ENCODE measurements around the gene CPT2.

DNA sequence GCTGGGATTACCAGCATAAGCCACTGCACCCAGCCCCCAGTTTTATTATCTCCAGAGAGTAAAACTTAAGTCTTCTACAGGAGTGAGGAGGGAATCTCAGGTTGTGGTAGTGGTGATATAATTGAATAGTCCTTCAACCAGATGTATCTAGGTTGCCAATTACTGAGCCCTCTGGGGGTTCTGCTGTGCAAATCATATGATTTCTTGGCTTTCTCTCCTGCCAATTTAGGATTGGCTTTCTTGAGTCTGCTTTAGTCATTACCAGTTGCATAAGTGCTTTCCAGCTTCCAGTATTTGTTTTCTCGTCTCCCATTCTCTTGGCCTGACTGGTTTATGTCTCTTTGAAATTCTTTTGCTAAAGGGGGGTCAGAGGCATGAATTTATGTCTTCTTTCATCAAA is 11.1 kb downstream of the CPT2 start:
- TF ChIP-seq, protein P1, sequence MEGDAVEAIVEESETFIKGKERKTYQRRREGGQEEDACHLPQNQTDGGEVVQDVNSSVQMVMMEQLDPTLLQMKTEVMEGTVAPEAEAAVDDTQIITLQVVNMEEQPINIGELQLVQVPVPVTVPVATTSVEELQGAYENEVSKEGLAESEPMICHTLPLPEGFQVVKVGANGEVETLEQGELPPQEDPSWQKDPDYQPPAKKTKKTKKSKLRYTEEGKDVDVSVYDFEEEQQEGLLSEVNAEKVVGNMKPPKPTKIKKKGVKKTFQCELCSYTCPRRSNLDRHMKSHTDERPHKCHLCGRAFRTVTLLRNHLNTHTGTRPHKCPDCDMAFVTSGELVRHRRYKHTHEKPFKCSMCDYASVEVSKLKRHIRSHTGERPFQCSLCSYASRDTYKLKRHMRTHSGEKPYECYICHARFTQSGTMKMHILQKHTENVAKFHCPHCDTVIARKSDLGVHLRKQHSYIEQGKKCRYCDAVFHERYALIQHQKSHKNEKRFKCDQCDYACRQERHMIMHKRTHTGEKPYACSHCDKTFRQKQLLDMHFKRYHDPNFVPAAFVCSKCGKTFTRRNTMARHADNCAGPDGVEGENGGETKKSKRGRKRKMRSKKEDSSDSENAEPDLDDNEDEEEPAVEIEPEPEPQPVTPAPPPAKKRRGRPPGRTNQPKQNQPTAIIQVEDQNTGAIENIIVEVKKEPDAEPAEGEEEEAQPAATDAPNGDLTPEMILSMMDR (IDR thresholded peaks at IDR 0.05; ENCODE audit: low read depth, low read length): no peak
- no peak for TF ChIP-seq POLR2A (IDR thresholded peaks at IDR 0.05; ENCODE audit: extremely low read depth, insufficient read length)

Data from NB4 (cell line).